SU-DHL-6 (cell line): ENCODE data around the gene OPTN.

Source experiments
- CTCF ChIP-seq: fragments of 200-600 bp; sonication (generic); IDR thresholded peaks from one replicate; pipeline ENCODE4 v1.5.1; 2017; ENCODE audit warnings: antibody characterized with exemption, mild to moderate bottlenecking, low read length, moderate library complexity; ENCODE audit not compliant: insufficient read depth, poor library complexity, severe bottlenecking
- EZH2phosphoT487 ChIP-seq: fragments of 200-600 bp; sonication (generic), shearing (Covaris generic); conservative IDR thresholded peaks from 2 replicates; pipeline ENCODE4 v1.6.1; 2018; ENCODE audit warnings: mild to moderate bottlenecking, antibody characterized with exemption, low read length, moderate library complexity, mixed read lengths

DNA sequence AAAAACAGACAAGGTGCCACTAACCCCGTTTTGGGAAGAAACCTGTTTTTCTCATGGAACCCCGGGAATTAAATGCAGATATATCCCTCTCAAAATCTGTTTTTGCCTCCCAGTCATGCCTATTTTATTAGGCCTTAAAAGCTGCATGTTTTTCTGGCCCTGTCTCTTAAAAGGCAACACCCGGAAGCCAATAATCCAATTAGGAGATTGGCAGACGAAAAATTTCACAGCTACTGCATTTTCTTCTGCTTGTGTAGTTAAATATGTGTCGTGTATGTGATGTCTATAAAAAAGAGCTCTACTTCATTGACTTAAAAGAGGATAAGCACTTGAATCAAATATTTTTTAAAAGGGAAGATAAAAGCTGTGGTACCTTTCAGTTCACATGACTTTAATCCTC is 31.9 kb upstream of the OPTN start:
- TF ChIP-seq CTCF = no peak
- no peak for TF ChIP-seq EZH2phosphoT487
